Activated CD4-positive, alpha-beta memory T cell treated with anti-CD3 and anti-CD28 coated beads for 36 hours (primary cell): ENCODE results near the gene CHST11. TPM values are rescaled to one million over a fixed set of nuclear protein-coding genes. Genes with fewer than 3 reads are reported as not detected.

Source experiments
- CTCF ChIA-PET: fragments of 350-600 bp; sonication (Branson Sonifier 250); formaldehyde crosslinking; loops from one replicate; lab custom pipeline; 2021; ENCODE audit warnings: antibody characterized with exemption, inconsistent platforms; lab: Charles Lee
- POLR2A ChIA-PET: fragments of 350-600 bp; sonication (Branson Sonifier 250); formaldehyde crosslinking; loops from one replicate; lab custom pipeline; 2021; ENCODE audit warnings: antibody characterized with exemption; lab: Charles Lee
- DNase-seq: peaks from one replicate; pipeline ENCODE4 v3.0.0-alpha.2; 2020
- H3K27ac Mint-ChIP-seq: one replicate; pipeline ENCODE4 v1.8.0; 2021; ENCODE audit warnings: mixed read lengths
- H3K27me3 Mint-ChIP-seq: one replicate; pipeline ENCODE4 v1.8.0; 2021; ENCODE audit warnings: mixed read lengths
- H3K36me3 Mint-ChIP-seq: one replicate; pipeline ENCODE4 v1.8.0; 2021; ENCODE audit warnings: mixed read lengths
- H3K4me1 Mint-ChIP-seq: one replicate; pipeline ENCODE4 v1.8.0; 2021; ENCODE audit warnings: low read depth, mixed read lengths
- H3K4me3 Mint-ChIP-seq: one replicate; pipeline ENCODE4 v1.8.0; 2021; ENCODE audit warnings: mild to moderate bottlenecking, mixed read lengths
- H3K9me3 Mint-ChIP-seq: one replicate; pipeline ENCODE4 v1.8.0; 2021; ENCODE audit warnings: mixed read lengths
- intact Hi-C: fragments of 100-400 bp; cut with micrococcal nuclease; formaldehyde crosslinking; loops from one replicate; pipeline ENCODE4 v1.15.1; 2023
- total RNA-seq, 2 experiments: library from RNA; stranded (reverse); gene quantifications; one replicate each; pipeline ENCODE4 v1.2.3, GENCODE V29; 2021

CHST11 gene
- total RNA-seq, 2 experiments from 2014 or later = 58.3 to 59.0 TPM

DNA sequence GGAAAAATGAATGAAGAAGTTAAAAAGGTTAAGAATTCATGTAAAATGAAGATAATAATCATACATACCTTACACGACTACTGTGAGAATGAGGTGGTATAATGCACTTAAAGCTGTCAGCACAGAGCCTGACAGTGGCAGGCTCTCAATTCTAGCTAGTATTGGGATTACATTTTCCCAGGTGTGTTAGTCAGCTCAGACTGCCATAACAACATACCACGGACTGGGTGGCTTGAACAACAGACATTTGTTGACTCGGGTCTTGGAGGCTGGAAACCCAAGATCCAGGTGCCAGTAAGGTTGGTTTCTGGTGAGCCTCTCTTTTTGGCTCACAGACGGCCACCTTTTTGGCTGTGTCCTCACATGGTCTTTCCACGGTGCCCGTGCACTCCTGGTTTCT, 167.8 kb downstream of the CHST11 start:
- no peak for DNase-seq
- peaks cover 28% of the 10 kb centered on the region for H3K4me1 Mint-ChIP-seq
- H3K36me3 Mint-ChIP-seq = no peaks in the 10 kb centered on the region
- H3K27ac Mint-ChIP-seq = no peak overlapping the region
- ChIA-PET POLR2A (no interaction called here), CTCF (no interaction called here)
- H3K9me3 Mint-ChIP-seq = no peaks in the 10 kb centered on the region
- H3K4me3 Mint-ChIP-seq = no peak overlapping the region
- no peaks in the 10 kb centered on the region for H3K27me3 Mint-ChIP-seq
- intact Hi-C loops = no loop called here

DNA sequence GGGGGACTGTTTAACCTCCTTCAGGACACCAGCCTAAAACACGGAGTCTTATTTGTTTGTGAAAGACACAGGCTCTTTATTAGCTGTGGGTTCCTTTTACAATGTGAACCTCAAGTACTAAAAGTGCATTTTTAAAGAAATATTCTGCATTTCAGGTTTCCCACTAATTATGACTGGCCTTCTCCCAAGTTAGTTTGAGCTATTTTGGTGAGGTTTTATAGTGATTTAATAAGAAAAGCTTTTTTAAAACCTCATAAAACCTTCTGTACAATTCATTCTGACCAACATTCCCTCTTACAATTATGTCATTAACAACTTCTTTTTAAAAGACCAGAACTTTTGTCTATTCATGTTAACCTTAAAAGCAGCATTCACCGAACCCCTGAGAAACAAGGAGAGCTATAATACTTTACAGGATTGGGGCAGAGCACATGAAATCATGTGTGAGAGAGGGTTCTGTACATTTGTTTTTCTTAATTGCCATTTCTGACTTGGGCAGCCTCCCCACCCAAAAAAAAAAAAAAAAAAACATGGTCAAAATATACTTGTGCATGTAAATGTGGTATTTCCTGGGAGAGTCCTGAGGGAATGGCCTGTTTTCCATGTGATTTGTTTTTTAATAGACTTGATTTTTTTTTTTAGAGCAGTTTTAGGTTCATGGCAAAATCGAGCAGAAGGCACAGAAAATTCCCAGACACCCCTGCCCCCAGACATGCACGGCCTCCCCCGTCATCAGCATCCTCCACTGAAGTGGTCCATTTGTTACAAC, 169.5 kb downstream of the CHST11 start:
- no peaks in the 10 kb centered on the region for H3K27me3 Mint-ChIP-seq
- DNase-seq = no peak
- H3K36me3 Mint-ChIP-seq = no peaks in the 10 kb centered on the region
- H3K27ac Mint-ChIP-seq = no peak overlapping the region
- CTCF ChIA-PET = interaction anchor here (0.6 to 1.2 kb wide), 2 partner anchors 244 to 411 kb away, joined by 3 to 5 read pairs; partner anchors contain the start of gene TXNRD1
- no peak overlapping the region for H3K4me3 Mint-ChIP-seq
- intact Hi-C loops = no loop called here
- no peaks in the 10 kb centered on the region for H3K9me3 Mint-ChIP-seq
- POLR2A ChIA-PET = no interaction called here
- peaks cover 27% of the 10 kb centered on the region for H3K4me1 Mint-ChIP-seq

DNA sequence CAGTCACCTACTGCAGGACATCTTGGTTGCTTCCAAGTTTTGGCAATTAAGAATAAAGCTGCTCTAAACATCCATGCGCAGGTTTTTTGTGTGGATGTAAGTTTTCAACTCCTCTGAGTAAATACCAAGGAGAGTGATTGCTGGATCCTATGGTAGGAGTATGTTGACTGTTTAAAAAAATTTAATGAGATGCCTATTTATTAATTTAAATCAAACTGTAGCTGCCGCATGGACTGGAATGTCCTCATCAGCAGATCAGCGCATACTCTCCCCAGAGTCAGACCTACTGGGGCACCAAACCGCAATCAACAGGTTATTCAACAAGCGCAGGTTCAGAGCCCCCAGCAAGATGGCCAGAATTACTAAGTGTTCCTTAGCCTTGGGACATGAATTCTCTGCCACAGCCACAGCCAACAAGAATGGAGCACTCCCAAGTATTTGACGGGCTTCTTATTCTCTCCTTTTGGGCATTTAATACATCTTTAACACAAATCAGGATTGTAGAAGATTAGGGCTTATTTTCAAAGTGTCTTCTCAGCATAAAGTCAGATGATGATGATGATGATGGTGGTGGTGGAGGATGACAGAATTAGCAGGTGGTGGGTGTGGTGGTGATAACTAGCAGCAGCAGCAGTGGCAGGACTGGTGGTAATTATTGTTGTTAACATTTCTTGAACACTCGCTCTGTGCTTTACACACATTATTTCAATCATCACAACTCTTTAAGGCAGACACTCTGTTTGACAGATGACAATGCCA, 170.7 kb downstream of the CHST11 start:
- CTCF ChIA-PET = interaction anchor here (0.8 kb wide), 1 partner anchor 27 kb away, joined by 3 read pairs; no protein-coding TSS in a partner anchor
- H3K27me3 Mint-ChIP-seq = no peaks in the 10 kb centered on the region
- peaks cover 30% of the 10 kb centered on the region for H3K4me1 Mint-ChIP-seq
- no peaks in the 10 kb centered on the region for H3K36me3 Mint-ChIP-seq
- POLR2A ChIA-PET = no interaction called here
- H3K27ac Mint-ChIP-seq = no peak overlapping the region
- H3K4me3 Mint-ChIP-seq = no peak overlapping the region
- no peaks in the 10 kb centered on the region for H3K9me3 Mint-ChIP-seq
- intact Hi-C loops = no loop called here
- DNase-seq = no peak

DNA sequence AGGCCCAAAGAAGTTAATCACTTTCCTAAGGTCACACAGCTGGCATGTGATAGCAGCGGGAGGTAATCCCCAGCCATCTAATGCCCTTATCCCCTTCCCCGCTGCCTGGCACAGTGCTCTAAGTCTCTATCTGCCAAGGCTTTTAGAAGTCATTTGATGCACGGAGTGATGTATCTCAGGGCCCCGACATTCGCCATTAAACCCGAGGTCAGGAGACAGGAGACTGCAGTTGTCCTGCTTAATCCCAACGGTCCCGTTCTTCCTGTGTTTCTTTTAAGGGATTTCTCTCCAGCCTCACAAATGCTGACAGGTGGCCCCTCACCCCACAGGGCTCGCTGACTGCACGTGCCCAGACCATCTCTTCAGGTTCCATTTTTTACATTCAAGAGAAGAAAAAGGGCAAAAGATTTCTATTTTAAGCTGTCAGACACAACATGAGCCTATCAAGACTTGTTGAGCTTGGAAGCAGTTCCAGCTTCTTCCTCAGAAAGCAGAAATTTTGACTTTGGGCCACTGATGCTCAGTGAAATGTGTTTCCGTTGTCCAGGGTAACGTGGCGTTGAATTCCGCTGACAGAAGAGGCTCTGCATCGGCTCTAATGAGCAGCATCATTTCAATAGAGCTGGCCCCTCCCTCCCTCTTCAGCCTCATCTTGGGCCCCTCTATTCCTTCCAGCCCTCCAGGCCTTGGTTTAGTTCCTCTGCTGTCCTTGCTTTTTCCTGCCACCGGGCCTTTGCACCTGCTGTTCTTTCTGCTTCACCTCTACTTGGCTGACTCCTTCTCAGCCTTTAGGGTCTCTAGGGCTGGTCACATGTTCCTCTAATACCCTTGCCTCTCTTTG, 171.5 kb downstream of the CHST11 start:
- H3K36me3 Mint-ChIP-seq = no peaks in the 10 kb centered on the region
- no peak overlapping the region for H3K27ac Mint-ChIP-seq
- ChIA-PET CTCF (no interaction called here), POLR2A (no interaction called here)
- intact Hi-C loops = no loop called here
- H3K4me3 Mint-ChIP-seq = no peak overlapping the region
- H3K9me3 Mint-ChIP-seq = no peaks in the 10 kb centered on the region
- H3K27me3 Mint-ChIP-seq = no peaks in the 10 kb centered on the region
- no peak for DNase-seq
- H3K4me1 Mint-ChIP-seq = peaks cover 31% of the 10 kb centered on the region

DNA sequence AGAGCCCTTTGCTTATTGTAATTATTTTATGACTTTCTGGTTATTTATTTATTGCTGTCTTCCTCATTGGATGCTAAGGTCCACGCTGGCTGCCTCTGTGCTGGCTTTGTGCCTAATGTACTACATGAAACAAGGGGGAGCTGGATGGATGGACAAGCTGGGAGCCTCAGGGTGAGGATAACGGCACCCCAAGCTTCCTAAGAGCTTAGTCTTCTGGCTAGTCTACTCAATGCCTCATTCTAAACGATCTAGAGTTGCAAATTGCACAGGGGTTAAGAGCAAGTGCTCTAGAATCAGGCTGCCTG, 172.0 kb downstream of the CHST11 start:
- DNase-seq = no peak
- Mint-ChIP-seq H3K4me1 (peaks cover 28% of the 10 kb centered on the region), H3K27ac (no peak overlapping the region), H3K36me3 (no peaks in the 10 kb centered on the region), H3K9me3 (no peaks in the 10 kb centered on the region), H3K27me3 (no peaks in the 10 kb centered on the region), H3K4me3 (no peak overlapping the region)
- intact Hi-C loops = no loop called here
- CTCF ChIA-PET = no interaction called here
- POLR2A ChIA-PET = no interaction called here

DNA sequence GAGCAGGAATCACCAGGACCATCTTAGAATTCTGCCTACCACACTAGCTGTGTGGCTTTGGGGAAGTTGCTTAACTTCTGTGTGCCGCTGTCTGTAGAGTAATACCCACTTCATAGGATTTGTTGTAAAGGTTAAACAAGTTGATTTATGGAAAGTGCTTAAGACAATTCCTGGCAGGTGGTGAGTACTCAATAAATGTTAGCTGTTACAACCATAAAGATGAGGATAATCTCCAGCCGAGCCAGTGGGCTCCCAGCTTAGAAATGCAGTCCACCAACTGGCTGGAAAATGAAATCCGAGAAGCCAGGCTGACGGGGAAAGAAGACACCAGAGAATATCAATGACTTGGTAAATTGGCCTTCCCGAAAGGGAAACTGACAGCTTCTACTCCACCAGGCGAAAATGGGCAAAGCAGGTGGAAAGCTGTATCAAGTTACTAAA, 173.5 kb downstream of the CHST11 start:
- H3K4me1 Mint-ChIP-seq = peaks cover 28% of the 10 kb centered on the region
- H3K27ac Mint-ChIP-seq = no peak overlapping the region
- no peaks in the 10 kb centered on the region for H3K9me3 Mint-ChIP-seq
- H3K36me3 Mint-ChIP-seq = peaks cover 6% of the 10 kb centered on the region
- ChIA-PET CTCF (interaction anchor here (1.0 kb wide), 1 partner anchor 248 kb away, joined by 3 read pairs; no protein-coding TSS in a partner anchor), POLR2A (no interaction called here)
- H3K4me3 Mint-ChIP-seq = no peak overlapping the region
- H3K27me3 Mint-ChIP-seq = no peaks in the 10 kb centered on the region
- intact Hi-C loops = no loop called here
- DNase-seq = no peak

DNA sequence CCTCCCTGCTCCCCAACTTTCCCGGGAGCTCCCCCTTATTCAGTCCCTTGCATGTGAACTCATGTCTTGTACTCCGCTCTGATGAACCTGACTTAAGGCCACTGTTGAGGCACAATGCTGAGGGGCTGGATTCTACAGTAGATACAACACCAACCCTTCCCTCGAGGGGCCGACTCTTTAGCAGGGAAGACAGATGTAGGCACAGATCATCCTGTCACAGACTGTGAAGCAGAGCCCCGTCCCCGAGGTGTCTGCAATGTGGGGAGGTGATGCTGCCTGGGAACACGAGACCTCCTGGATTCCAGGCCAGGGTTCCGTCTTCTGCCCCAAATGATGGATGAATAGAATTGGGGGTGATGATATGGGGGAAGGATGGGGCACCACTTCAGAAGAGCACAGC, 175.1 kb downstream of the CHST11 start:
- CTCF ChIA-PET = interaction anchor here (0.7 to 1.4 kb wide), 2 partner anchors 250 to 741 kb away, joined by 3 to 5 read pairs; no protein-coding TSS in a partner anchor
- peaks cover 6% of the 10 kb centered on the region for H3K36me3 Mint-ChIP-seq
- no peaks in the 10 kb centered on the region for H3K27me3 Mint-ChIP-seq
- H3K4me1 Mint-ChIP-seq = peaks cover 37% of the 10 kb centered on the region
- POLR2A ChIA-PET = no interaction called here
- no peak overlapping the region for H3K4me3 Mint-ChIP-seq
- H3K9me3 Mint-ChIP-seq = no peaks in the 10 kb centered on the region
- intact Hi-C loops = no loop called here
- DNase-seq = no peak
- H3K27ac Mint-ChIP-seq = no peak overlapping the region

DNA sequence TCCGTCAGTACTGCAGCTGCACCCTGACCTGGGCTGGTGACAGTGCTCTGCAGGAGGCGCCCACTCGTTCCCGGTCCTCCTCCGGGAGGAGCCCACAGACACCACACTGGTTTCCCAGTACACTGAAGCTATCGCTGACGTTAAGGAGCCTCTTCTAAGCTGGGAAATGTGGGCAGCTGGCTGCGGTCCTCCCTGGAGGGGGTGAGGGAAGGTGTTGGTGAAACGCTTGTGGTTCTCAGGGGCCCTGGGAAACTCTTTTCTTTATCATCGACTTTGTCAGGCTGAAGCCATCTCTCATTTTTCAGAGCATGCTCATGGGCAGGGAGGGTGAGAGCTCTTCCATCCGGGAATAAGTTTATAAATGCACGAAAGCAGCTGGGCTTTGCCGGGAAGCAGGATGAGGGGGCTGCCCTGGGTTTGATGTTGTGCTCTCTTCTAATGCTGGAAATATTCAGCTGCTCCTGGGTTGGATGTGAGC, 176.0 kb downstream of the CHST11 start:
- no peak overlapping the region for H3K4me3 Mint-ChIP-seq
- H3K36me3 Mint-ChIP-seq = peaks cover 6% of the 10 kb centered on the region

DNA sequence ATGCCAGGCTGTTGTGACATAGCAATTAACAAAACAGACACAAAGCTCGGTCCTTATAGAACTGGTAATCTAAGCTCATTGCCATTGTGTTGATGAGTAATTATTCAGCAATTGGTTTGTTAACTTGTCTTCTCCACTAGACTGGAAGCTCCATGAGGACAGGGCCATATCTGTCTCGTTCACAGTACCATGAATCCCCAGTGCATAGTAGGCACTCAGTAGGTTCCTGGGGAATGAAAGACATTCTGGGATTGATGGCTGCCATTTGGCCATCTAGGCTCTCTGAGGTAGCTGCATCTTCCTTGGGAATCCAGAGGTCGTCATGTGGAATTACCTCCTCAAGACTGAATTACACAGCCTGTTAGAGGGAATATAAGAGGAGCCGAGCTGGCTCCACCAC, 177.3 kb downstream of the CHST11 start:
- H3K36me3 Mint-ChIP-seq = peaks cover 6% of the 10 kb centered on the region
- H3K9me3 Mint-ChIP-seq = no peaks in the 10 kb centered on the region
- POLR2A ChIA-PET = no interaction called here
- CTCF ChIA-PET = interaction anchor here (0.6 to 1.7 kb wide), 3 partner anchors 21 to 252 kb away, joined by 3 to 6 read pairs (median 3); no protein-coding TSS in a partner anchor
- DNase-seq = no peak
- H3K27ac Mint-ChIP-seq = no peak overlapping the region
- peaks cover 49% of the 10 kb centered on the region for H3K4me1 Mint-ChIP-seq
- no peaks in the 10 kb centered on the region for H3K27me3 Mint-ChIP-seq
- intact Hi-C loops = no loop called here
- H3K4me3 Mint-ChIP-seq = no peak overlapping the region

More for the DNA sequence above, 176.0 kb downstream of the CHST11 start:
- ChIA-PET CTCF (interaction anchor here (0.7 to 1.7 kb wide), 2 partner anchors 251 to 740 kb away, joined by 3 to 6 read pairs; no protein-coding TSS in a partner anchor), POLR2A (no interaction called here)
- Mint-ChIP-seq H3K27me3 (no peaks in the 10 kb centered on the region), H3K27ac (no peak overlapping the region), H3K9me3 (no peaks in the 10 kb centered on the region), H3K4me1 (peaks cover 37% of the 10 kb centered on the region)
- intact Hi-C loops = no loop called here
- DNase-seq = peak; percentile 35

DNA sequence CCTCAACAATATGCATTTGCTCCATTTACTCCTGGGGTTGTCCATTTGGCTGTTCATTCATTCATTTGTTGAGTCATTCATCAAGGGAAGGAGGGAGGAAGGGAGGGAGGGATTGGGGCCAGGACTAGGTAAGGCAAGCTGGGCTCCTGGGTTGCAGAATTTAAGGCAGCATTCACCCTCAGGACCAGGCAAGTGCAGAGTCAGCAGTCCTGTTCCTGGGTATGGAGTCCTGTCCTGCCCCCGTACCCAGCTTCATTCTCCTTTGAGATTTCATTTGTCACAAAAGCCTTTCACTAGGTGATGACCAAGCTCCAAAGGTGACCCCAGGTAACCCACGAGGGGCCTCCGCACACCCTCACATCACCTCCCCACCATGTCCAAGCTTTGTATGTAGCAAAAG, 178.1 kb downstream of the CHST11 start:
- peaks cover 11% of the 10 kb centered on the region for H3K36me3 Mint-ChIP-seq
- H3K27me3 Mint-ChIP-seq = no peaks in the 10 kb centered on the region
- CTCF ChIA-PET = interaction anchor here (1.7 kb wide), 2 partner anchors 155 to 253 kb away, joined by 3 to 6 read pairs; no protein-coding TSS in a partner anchor
- H3K4me3 Mint-ChIP-seq = no peak overlapping the region
- intact Hi-C loops = no loop called here
- POLR2A ChIA-PET = no interaction called here
- no peak for DNase-seq
- H3K27ac Mint-ChIP-seq = no peak overlapping the region
- peaks cover 55% of the 10 kb centered on the region for H3K4me1 Mint-ChIP-seq
- H3K9me3 Mint-ChIP-seq = no peaks in the 10 kb centered on the region

DNA sequence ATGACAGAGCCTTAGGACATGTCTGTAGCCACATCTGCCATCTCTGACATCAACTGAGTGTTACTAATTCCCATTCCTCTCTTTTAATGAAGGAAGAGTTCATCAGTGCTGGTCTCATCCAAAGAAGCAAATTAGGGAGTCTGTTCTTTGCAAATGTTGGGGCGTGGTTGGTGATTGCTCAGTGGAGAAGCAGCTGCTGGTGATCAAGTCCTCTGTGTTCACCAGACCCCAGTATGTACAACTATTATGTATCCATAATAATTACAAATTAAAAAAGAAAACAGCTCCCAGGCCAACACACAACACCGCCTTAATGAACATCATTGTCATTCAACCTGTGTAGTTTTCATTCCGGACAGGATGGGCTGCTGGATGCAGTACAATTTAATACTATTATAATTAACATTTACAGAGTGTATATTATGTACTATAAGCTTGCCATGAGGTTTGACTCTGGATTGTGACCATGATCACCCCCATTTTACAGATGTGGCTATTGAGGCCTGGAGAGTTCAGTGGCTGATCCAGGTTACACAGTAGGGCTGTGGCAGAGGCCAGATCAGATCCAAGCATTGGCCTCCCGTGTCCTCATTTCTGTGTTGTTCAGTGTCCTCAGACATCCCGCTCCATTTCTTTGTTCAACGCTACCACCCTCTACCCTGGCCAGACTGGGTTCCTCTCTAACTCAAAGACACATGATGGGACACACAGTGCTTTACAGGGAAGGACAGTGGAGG, 179.0 kb downstream of the CHST11 start:
- H3K27ac Mint-ChIP-seq = no peak overlapping the region
- CTCF ChIA-PET = interaction anchor here (0.6 to 2.1 kb wide), 3 partner anchors 14 to 461 kb away, joined by 3 to 4 read pairs (median 3); no protein-coding TSS in a partner anchor
- H3K4me1 Mint-ChIP-seq = peaks cover 58% of the 10 kb centered on the region
- intact Hi-C loops = no loop called here
- H3K9me3 Mint-ChIP-seq = peaks cover 7% of the 10 kb centered on the region
- POLR2A ChIA-PET = interaction anchor here (0.7 kb wide), 1 partner anchor 436 kb away, joined by 4 read pairs; no protein-coding TSS in a partner anchor
- no peak overlapping the region for H3K4me3 Mint-ChIP-seq
- DNase-seq = no peak
- peaks cover 20% of the 10 kb centered on the region for H3K36me3 Mint-ChIP-seq
- H3K27me3 Mint-ChIP-seq = no peaks in the 10 kb centered on the region
